HepG2 (cell line): ENCODE results near the gene CYP20A1. TPM values are rescaled to one million over a fixed set of nuclear protein-coding genes. Genes with fewer than 3 reads are reported as not detected.

Source experiments
- ARNT2 ChIP-seq: sonication (generic); formaldehyde crosslinking; IDR thresholded peaks from 2 replicates; pipeline ENCODE4 v1.8.0; 2022; ENCODE audit warnings: mild to moderate bottlenecking, low read depth, missing genetic modification reagents, moderate library complexity
- ATM ChIP-seq: fragments of 450-650 bp; IDR thresholded peaks from 2 replicates; pipeline ENCODE4 v1.7.1; 2017; ENCODE audit warnings: mild to moderate bottlenecking, borderline replicate concordance
- CBX5 ChIP-seq: sonication (generic); formaldehyde crosslinking; IDR thresholded peaks from 2 replicates; pipeline ENCODE4 v1.4.0; 2020; ENCODE audit warnings: missing genetic modification reagents, borderline replicate concordance
- HES4 ChIP-seq: sonication (generic); formaldehyde crosslinking; IDR thresholded peaks from 2 replicates; pipeline ENCODE4 v1.9.0; 2021; ENCODE audit warnings: mild to moderate bottlenecking, missing genetic modification reagents, borderline replicate concordance
- HMG20A ChIP-seq: IDR thresholded peaks from 2 replicates; pipeline ENCODE4 v1.6.1; 2016; ENCODE audit warnings: borderline replicate concordance
- IKZF4 ChIP-seq: sonication (generic); formaldehyde crosslinking; IDR thresholded peaks from 2 replicates; pipeline ENCODE4 v1.5.1; 2020; ENCODE audit warnings: borderline replicate concordance, mild to moderate bottlenecking, low read depth, missing genetic modification reagents; ENCODE audit errors: not compliant biosample characterization
- MTF2 ChIP-seq: sonication (generic); formaldehyde crosslinking; IDR thresholded peaks from 2 replicates; pipeline ENCODE4 v1.5.0; 2020; ENCODE audit warnings: missing genetic modification reagents, borderline replicate concordance
- NFYC ChIP-seq: IDR thresholded peaks from 2 replicates; pipeline ENCODE4 v1.6.1; 2016; ENCODE audit warnings: missing genetic modification reagents, missing compliant biosample characterization
- NR2F6 ChIP-seq, 2 experiments: IDR thresholded peaks; 2 replicates each; pipeline ENCODE4 v1.6.1; 2016; ENCODE audit warnings: antibody characterized with exemption in 1 of 2, mild to moderate bottlenecking in 1 of 2
- RBM22 ChIP-seq: fragments of 200-400 bp; formaldehyde crosslinking; optimal IDR thresholded peaks from 2 replicates; pipeline ENCODE3; 2017; ENCODE audit warnings: mild to moderate bottlenecking, low read length, moderate library complexity
- REL ChIP-seq: sonication (generic); formaldehyde crosslinking; conservative IDR thresholded peaks from 2 replicates; pipeline ENCODE4 v1.8.0; 2022; ENCODE audit warnings: mild to moderate bottlenecking, missing genetic modification reagents, moderate library complexity
- SRSF4 ChIP-seq: fragments of 200-400 bp; formaldehyde crosslinking; IDR thresholded peaks from one replicate; pipeline ENCODE4 v1.6.1; 2018; ENCODE audit warnings: mild to moderate bottlenecking, low read depth, low read length, moderate library complexity; ENCODE audit not compliant: poor library complexity, severe bottlenecking
- ZBTB21 ChIP-seq: sonication (generic); formaldehyde crosslinking; IDR thresholded peaks from 2 replicates; pipeline ENCODE4 v1.4.0; 2020; ENCODE audit warnings: missing genetic modification reagents
- ZBTB38 ChIP-seq: sonication (generic); formaldehyde crosslinking; IDR thresholded peaks from 2 replicates; pipeline ENCODE4 v1.5.1; 2020; ENCODE audit warnings: mild to moderate bottlenecking, missing genetic modification reagents
- ZMYM4 ChIP-seq: sonication (generic); formaldehyde crosslinking; IDR thresholded peaks from 2 replicates; pipeline ENCODE4 v1.8.1; 2023; ENCODE audit warnings: mild to moderate bottlenecking, missing genetic modification reagents
- ZNF225 ChIP-seq: sonication (generic); formaldehyde crosslinking; IDR thresholded peaks from 2 replicates; pipeline ENCODE4 v1.4.0; 2020; ENCODE audit warnings: mild to moderate bottlenecking, missing genetic modification reagents
- ZNF329 ChIP-seq: sonication (generic); formaldehyde crosslinking; IDR thresholded peaks from 2 replicates; pipeline ENCODE4 v1.9.0; 2021; ENCODE audit warnings: low read depth, mild to moderate bottlenecking, missing genetic modification reagents
- ZNF33B ChIP-seq: sonication (generic); formaldehyde crosslinking; IDR thresholded peaks from 2 replicates; pipeline ENCODE4 v1.5.1; 2020; ENCODE audit warnings: mild to moderate bottlenecking, missing genetic modification reagents
- ZNF367 ChIP-seq: sonication (generic); formaldehyde crosslinking; IDR thresholded peaks from 2 replicates; pipeline ENCODE4 v1.4.0; 2020; ENCODE audit warnings: missing genetic modification reagents, borderline replicate concordance
- ZNF619 ChIP-seq: sonication (generic); formaldehyde crosslinking; IDR thresholded peaks from 2 replicates; pipeline ENCODE4 v1.4.0; 2020; ENCODE audit warnings: mild to moderate bottlenecking, missing genetic modification reagents
- ZNF891 ChIP-seq: sonication (generic); formaldehyde crosslinking; IDR thresholded peaks from 2 replicates; pipeline ENCODE4 v1.5.0; 2020; ENCODE audit warnings: mild to moderate bottlenecking, missing genetic modification reagents
- polyA plus RNA-seq, 8 experiments: library from polyadenylated mRNA; depleted of rRNA in 3 of 8; stranded (reverse) in 7 of 8; unstranded in 1 of 8; fragments of >200 nt; fragmentation: Illumina TruSeq in 4 of 8; extraction: Trizol in 4 of 8; gene quantifications; 2 replicates each; pipeline versions ENCODE4 v1.2.1 to v1.2.3, GENCODE V29; 2011 to 2016; ENCODE audit warnings: low read depth in 4 of 8, missing spikeins in 1 of 8, mixed read lengths in 1 of 8; ENCODE audit not compliant: insufficient read depth in 1 of 8
- total RNA-seq, 5 experiments: library from RNA; depleted of rRNA; stranded (reverse); fragments of >200 nt; fragmentation: Illumina TruSeq; extraction: Trizol; gene quantifications; 2 replicates each; pipeline ENCODE4 v1.2.3, GENCODE V29; 2016; ENCODE audit warnings: low read depth in 1 of 5
- TF ChIP-seq, protein P1 (sequence below): sonication (generic); formaldehyde crosslinking; IDR thresholded peaks from 2 replicates; pipeline ENCODE4 v1.8.0; 2022; ENCODE audit warnings: mild to moderate bottlenecking, missing genetic modification reagents, moderate library complexity
- TF ChIP-seq, protein P2 (sequence below): sonication (generic); formaldehyde crosslinking; IDR thresholded peaks from 2 replicates; pipeline ENCODE4 v1.4.0; 2020; ENCODE audit warnings: missing genetic modification reagents
- TF ChIP-seq, protein P3 (sequence below): sonication (generic); formaldehyde crosslinking; IDR thresholded peaks from 2 replicates; pipeline ENCODE4 v1.4.0; 2020; ENCODE audit warnings: low read depth, missing genetic modification reagents

The CYP20A1 gene
- total and polyA plus RNA-seq, 2 of the 13 experiments (the other 11 are each of a cell fraction or from before 2014, with no cell fraction given), result 9.6 to 35.3 TPM

DNA sequence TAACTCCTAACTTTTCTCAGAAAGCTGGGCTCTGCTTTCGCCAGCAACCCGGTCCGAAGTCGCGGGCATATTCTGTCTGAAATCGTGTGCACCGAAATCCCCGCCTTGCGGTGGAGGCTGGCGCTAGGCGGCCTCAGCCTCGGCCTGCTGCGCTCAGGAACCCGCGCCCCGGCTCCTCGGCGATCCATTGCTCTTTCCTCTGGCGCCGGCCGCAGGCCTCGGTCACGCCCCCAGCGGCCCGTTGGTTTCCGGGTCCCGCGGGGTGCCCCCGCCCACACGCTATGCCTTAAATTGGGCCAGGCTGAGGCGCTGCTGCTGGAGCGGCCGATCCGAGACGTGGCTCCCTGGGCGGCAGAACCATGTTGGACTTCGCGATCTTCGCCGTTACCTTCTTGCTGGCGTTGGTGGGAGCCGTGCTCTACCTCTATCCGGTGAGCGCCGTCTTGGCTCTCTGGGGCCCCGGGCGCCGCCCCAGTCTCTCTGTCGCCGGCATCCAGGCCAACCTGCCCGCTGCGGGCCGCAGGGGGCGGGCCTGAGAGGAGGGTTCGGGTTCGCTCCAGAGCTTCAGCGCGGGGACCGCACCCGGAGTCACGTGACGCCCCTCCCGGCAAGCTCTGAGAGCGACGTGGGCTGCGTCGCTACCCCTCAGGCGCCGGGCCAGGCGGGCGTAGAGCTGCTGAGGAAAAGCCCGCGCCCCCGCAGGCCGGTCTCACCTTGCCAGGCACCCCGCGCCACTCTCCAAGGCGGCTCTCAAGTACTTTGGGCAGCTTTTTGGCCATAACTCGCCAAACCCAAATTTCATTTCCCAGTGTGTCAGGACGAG is at the start of gene CYP20A1 (continued):
- TF ChIP-seq MTF2 (peak; percentile 81), ARNT2 (peak; percentile 96), REL (CRISPR knock-in tag) (no peak), ZMYM4 (CRISPR knock-in tag) (peak; percentile 98), IKZF4 (CRISPR knock-in tag) (no peak), HMG20A (CRISPR knock-in tag) (no peak), ZBTB21 (CRISPR knock-in tag) (no peak; the same call in 1 of the 2 replicates), ZBTB38 (CRISPR knock-in tag) (peak; percentile 84; the same call in 1 of the 2 replicates), ZNF367 (CRISPR knock-in tag) (no peak), NR2F6 (IDR thresholded peaks at IDR 0.05) (0 out of 2 replicates have a peak, but pooled peaks have one; percentile 7), NR2F6 (CRISPR knock-in tag; IDR thresholded peaks at IDR 0.05) (0 out of 2 replicates have a peak, but pooled peaks have one; percentile 6), ZNF225 (CRISPR knock-in tag) (peak; percentile 90; the same call in 1 of the 2 replicates), RBM22 (peak; percentile 8), HES4 (peak; percentile 94; the same call in 1 of the 2 replicates), ATM (no peak), ZNF329 (CRISPR knock-in tag) (peak; percentile 93), SRSF4 (no peak), NFYC (CRISPR knock-in tag) (peak; percentile 63), ZNF33B (peak; percentile 91; the same call in 1 of the 2 replicates), ZNF619 (CRISPR knock-in tag) (peak; percentile 55; the same call in 1 of the 2 replicates), ZNF891 (CRISPR knock-in tag) (peak; percentile 99), CBX5 (CRISPR knock-in tag) (peak; percentile 89; the same call in 1 of the 2 replicates)
- TF ChIP-seq, protein P1, sequence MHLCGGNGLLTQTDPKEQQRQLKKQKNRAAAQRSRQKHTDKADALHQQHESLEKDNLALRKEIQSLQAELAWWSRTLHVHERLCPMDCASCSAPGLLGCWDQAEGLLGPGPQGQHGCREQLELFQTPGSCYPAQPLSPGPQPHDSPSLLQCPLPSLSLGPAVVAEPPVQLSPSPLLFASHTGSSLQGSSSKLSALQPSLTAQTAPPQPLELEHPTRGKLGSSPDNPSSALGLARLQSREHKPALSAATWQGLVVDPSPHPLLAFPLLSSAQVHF, result no peak; the same call in 1 of the 2 replicates
- TF ChIP-seq, protein P2, sequence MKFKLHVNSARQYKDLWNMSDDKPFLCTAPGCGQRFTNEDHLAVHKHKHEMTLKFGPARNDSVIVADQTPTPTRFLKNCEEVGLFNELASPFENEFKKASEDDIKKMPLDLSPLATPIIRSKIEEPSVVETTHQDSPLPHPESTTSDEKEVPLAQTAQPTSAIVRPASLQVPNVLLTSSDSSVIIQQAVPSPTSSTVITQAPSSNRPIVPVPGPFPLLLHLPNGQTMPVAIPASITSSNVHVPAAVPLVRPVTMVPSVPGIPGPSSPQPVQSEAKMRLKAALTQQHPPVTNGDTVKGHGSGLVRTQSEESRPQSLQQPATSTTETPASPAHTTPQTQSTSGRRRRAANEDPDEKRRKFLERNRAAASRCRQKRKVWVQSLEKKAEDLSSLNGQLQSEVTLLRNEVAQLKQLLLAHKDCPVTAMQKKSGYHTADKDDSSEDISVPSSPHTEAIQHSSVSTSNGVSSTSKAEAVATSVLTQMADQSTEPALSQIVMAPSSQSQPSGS (CRISPR knock-in tag), result peak; percentile 83
- TF ChIP-seq, protein P3, sequence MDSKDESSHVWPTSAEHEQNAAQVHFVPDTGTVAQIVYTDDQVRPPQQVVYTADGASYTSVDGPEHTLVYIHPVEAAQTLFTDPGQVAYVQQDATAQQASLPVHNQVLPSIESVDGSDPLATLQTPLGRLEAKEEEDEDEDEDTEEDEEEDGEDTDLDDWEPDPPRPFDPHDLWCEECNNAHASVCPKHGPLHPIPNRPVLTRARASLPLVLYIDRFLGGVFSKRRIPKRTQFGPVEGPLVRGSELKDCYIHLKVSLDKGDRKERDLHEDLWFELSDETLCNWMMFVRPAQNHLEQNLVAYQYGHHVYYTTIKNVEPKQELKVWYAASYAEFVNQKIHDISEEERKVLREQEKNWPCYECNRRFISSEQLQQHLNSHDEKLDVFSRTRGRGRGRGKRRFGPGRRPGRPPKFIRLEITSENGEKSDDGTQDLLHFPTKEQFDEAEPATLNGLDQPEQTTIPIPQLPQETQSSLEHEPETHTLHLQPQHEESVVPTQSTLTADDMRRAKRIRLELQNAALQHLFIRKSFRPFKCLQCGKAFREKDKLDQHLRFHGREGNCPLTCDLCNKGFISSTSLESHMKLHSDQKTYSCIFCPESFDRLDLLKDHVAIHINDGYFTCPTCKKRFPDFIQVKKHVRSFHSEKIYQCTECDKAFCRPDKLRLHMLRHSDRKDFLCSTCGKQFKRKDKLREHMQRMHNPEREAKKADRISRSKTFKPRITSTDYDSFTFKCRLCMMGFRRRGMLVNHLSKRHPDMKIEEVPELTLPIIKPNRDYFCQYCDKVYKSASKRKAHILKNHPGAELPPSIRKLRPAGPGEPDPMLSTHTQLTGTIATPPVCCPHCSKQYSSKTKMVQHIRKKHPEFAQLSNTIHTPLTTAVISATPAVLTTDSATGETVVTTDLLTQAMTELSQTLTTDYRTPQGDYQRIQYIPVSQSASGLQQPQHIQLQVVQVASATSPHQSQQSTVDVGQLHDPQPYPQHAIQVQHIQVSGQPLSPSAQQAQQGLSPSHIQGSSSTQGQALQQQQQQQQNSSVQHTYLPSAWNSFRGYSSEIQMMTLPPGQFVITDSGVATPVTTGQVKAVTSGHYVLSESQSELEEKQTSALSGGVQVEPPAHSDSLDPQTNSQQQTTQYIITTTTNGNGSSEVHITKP (CRISPR knock-in tag), result peak; percentile 87
